Measurements from ENCODE around the gene ANGPTL2. TPM values are rescaled to one million over a fixed set of nuclear protein-coding genes. Genes with fewer than 3 reads are reported as not detected.

The ANGPTL2 gene
- total RNA-seq, 1 donor from 2014 or later: 39.7 TPM

GRCh38 chr9:127118597-127119319, 3.7 kb downstream of the ANGPTL2 start:
- TF ChIP-seq, protein P1, sequence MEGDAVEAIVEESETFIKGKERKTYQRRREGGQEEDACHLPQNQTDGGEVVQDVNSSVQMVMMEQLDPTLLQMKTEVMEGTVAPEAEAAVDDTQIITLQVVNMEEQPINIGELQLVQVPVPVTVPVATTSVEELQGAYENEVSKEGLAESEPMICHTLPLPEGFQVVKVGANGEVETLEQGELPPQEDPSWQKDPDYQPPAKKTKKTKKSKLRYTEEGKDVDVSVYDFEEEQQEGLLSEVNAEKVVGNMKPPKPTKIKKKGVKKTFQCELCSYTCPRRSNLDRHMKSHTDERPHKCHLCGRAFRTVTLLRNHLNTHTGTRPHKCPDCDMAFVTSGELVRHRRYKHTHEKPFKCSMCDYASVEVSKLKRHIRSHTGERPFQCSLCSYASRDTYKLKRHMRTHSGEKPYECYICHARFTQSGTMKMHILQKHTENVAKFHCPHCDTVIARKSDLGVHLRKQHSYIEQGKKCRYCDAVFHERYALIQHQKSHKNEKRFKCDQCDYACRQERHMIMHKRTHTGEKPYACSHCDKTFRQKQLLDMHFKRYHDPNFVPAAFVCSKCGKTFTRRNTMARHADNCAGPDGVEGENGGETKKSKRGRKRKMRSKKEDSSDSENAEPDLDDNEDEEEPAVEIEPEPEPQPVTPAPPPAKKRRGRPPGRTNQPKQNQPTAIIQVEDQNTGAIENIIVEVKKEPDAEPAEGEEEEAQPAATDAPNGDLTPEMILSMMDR (IDR thresholded peaks at IDR 0.05): no peak
- H3K9me3 Mint-ChIP-seq (ENCODE audit: low read depth): no peaks in the 10 kb centered on the region
- peaks cover 2% of the 10 kb centered on the region for H3K36me3 Mint-ChIP-seq (ENCODE audit: low read depth)
- no peak overlapping the region for H3K4me3 Mint-ChIP-seq (ENCODE audit: unreplicated experiment)
- no peaks in the 10 kb centered on the region for H3K27me3 Mint-ChIP-seq (ENCODE audit: low read depth)
- no peak overlapping the region for H3K27ac Mint-ChIP-seq (ENCODE audit: unreplicated experiment)
- DNase-seq (ENCODE audit: low spot score): no peak
- H3K4me1 Mint-ChIP-seq (ENCODE audit: low read depth): peaks cover 39% of the 10 kb centered on the region

DNA sequence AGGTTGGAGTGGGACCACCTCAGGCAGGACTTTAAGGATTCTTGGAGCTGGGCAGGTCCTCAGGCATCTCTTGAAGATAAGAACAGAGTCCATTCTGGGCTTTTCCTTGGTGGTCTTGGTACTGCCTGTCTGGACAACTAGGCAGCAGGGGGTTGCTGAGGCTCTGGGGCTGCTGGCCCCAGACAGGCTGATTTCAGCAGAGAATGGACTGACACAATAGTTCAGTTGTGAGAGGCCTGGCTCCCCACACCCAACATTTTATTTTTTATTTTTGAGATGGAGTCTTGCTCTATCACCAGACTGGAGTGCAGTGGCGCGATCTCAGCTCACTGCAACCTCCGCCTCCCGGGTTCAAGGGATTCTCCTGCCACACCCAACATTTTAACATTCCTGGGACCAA, 4.6 kb downstream of the ANGPTL2 start:
- Mint-ChIP-seq H3K4me3 (ENCODE audit: unreplicated experiment) (no peak overlapping the region), H3K9me3 (ENCODE audit: low read depth) (no peaks in the 10 kb centered on the region), H3K4me1 (ENCODE audit: low read depth) (peaks cover 36% of the 10 kb centered on the region), H3K36me3 (ENCODE audit: low read depth) (peaks cover 2% of the 10 kb centered on the region), H3K27ac (ENCODE audit: unreplicated experiment) (no peak overlapping the region), H3K27me3 (ENCODE audit: low read depth) (no peaks in the 10 kb centered on the region)
- no peak for DNase-seq (ENCODE audit: low spot score)
- TF ChIP-seq, protein P1 (IDR thresholded peaks at IDR 0.05): no peak

DNA sequence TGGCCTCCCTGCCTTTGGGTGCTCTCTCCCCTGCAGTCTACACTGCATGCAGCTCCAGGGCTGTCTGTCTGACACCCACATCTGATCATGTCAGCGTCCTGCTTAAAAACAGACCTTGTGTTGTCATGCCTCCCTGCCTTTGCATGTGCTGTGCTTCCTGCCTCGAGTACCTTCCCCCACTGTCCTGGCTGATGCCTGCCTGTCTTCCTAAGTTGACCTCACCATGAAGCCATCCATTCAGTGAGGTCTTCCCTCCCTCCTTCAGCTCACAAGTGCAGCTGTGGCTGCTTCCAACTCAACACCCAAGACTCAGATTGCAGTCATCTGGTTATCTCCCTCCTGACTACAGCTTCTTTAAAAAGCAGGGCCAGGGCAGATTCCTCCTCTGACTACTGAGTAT, 5.5 kb downstream of the ANGPTL2 start:
- Mint-ChIP-seq H3K36me3 (ENCODE audit: low read depth) (peaks cover 2% of the 10 kb centered on the region), H3K4me1 (ENCODE audit: low read depth) (peaks cover 33% of the 10 kb centered on the region), H3K27ac (ENCODE audit: unreplicated experiment) (no peak overlapping the region), H3K4me3 (ENCODE audit: unreplicated experiment) (no peak overlapping the region), H3K27me3 (ENCODE audit: low read depth) (no peaks in the 10 kb centered on the region), H3K9me3 (ENCODE audit: low read depth) (no peaks in the 10 kb centered on the region)
- DNase-seq (ENCODE audit: low spot score): no peak
- TF ChIP-seq, protein P1 (IDR thresholded peaks at IDR 0.05): no peak

DNA sequence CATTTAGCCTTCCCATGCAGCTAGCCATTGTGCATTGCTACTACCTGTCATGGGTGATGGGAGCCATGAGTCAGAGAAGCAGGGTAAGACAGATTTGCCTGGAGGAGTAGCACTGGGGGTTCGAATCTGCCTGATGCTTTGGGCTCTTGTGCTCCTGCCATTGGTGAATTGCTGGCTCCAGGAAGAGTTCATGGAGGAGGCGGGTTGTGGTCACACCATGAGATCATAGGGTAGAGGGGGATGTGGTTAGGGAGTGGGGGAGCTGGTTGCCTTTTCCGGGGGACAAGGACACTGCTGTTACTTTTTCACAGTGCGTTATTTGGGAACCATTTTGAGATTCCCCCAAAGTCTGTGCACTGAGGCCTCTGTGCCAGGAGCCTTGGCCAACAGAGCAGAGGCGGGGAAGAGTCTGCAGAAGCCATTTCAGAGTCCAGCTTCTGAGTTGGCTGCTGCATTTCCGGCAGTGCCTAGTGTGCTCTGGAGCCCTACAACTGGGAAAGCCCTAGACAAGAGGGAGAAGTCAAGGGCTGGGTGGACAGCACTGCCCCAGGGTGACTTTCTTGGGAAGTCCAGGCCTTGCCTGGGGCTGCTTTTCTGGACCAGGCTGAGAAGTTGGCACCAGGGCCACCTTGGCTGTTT, 6.2 kb downstream of the ANGPTL2 start:
- Mint-ChIP-seq H3K27ac (ENCODE audit: unreplicated experiment) (no peak overlapping the region), H3K9me3 (ENCODE audit: low read depth) (no peaks in the 10 kb centered on the region), H3K36me3 (ENCODE audit: low read depth) (peaks cover 3% of the 10 kb centered on the region), H3K27me3 (ENCODE audit: low read depth) (no peaks in the 10 kb centered on the region), H3K4me3 (ENCODE audit: unreplicated experiment) (no peak overlapping the region), H3K4me1 (ENCODE audit: low read depth) (peaks cover 25% of the 10 kb centered on the region)
- no peak for DNase-seq (ENCODE audit: low spot score)
- TF ChIP-seq, protein P1 (IDR thresholded peaks at IDR 0.05): no peak

GRCh38 chr9:127114606-127115005, 7.8 kb downstream of the ANGPTL2 start:
- H3K4me3 Mint-ChIP-seq (ENCODE audit: unreplicated experiment): no peak overlapping the region
- no peak for DNase-seq (ENCODE audit: low spot score)
- no peaks in the 10 kb centered on the region for H3K27me3 Mint-ChIP-seq (ENCODE audit: low read depth)
- H3K36me3 Mint-ChIP-seq (ENCODE audit: low read depth): peaks cover 4% of the 10 kb centered on the region
- peaks cover 16% of the 10 kb centered on the region for H3K4me1 Mint-ChIP-seq (ENCODE audit: low read depth)
- no peak overlapping the region for H3K27ac Mint-ChIP-seq (ENCODE audit: unreplicated experiment)
- H3K9me3 Mint-ChIP-seq (ENCODE audit: low read depth): no peaks in the 10 kb centered on the region
- TF ChIP-seq, protein P1 (IDR thresholded peaks at IDR 0.05): no peak

Data from chondrocyte (in vitro differentiated cells).